Glutamatergic neuron (in vitro differentiated cells): ENCODE measurements around the gene RGL2. TPM values are rescaled to one million over a fixed set of nuclear protein-coding genes. Genes with fewer than 3 reads are reported as not detected.

Source experiments
- DNase-seq: peaks from one replicate; pipeline ENCODE4 v3.0.0; 2022
- H3K27ac Mint-ChIP-seq: one replicate; pipeline ENCODE4 v1.8.0; 2020; ENCODE audit warnings: mild to moderate bottlenecking, mixed read lengths, inconsistent platforms; ENCODE audit not compliant: unreplicated experiment
- H3K27me3 Mint-ChIP-seq: one replicate; pipeline ENCODE4 v1.8.0; 2020; ENCODE audit warnings: mild to moderate bottlenecking, moderate library complexity, mixed read lengths, inconsistent platforms; ENCODE audit not compliant: unreplicated experiment
- H3K36me3 Mint-ChIP-seq: one replicate; pipeline ENCODE4 v1.8.0; 2020; ENCODE audit warnings: mild to moderate bottlenecking, mixed read lengths, inconsistent platforms; ENCODE audit not compliant: unreplicated experiment
- H3K4me1 Mint-ChIP-seq: one replicate; pipeline ENCODE4 v1.8.0; 2020; ENCODE audit warnings: mild to moderate bottlenecking, low read depth, mixed read lengths, inconsistent platforms; ENCODE audit not compliant: unreplicated experiment
- H3K4me3 Mint-ChIP-seq: one replicate; pipeline ENCODE4 v1.8.0; 2020; ENCODE audit warnings: mild to moderate bottlenecking, mixed read lengths, inconsistent platforms; ENCODE audit not compliant: unreplicated experiment
- H3K9me3 Mint-ChIP-seq: one replicate; pipeline ENCODE4 v1.8.0; 2020; ENCODE audit warnings: mild to moderate bottlenecking, moderate library complexity, mixed read lengths, inconsistent platforms; ENCODE audit not compliant: unreplicated experiment
- CTCF ChIP-seq: fragments of 200-600 bp; sonication (generic); IDR thresholded peaks from one replicate; pipeline ENCODE4 v1.5.0; 2021; ENCODE audit not compliant: partially characterized antibody, unreplicated experiment
- total RNA-seq: library from RNA; stranded (reverse); fragmentation: NEBNext Ultra II Directional; extraction: Animal tissue kit (Norgen Biotek cat#: 25700); gene quantifications from one replicate; pipeline ENCODE4 v1.2.1, GENCODE V29; 2021; ENCODE audit not compliant: unreplicated experiment

Gene RGL2
- total RNA-seq, 1 donor from 2014 or later = 61.3 TPM

GRCh38 chr6:33320315-33321181 is 21.8 kb upstream of the RGL2 start:
- TF ChIP-seq CTCF = no peak
- no peak for DNase-seq
- H3K4me3 Mint-ChIP-seq = peak overlapping the region; percentile 93
- no peaks in the 10 kb centered on the region for H3K36me3 Mint-ChIP-seq
- peaks cover 20% of the 10 kb centered on the region for H3K9me3 Mint-ChIP-seq
- H3K27me3 Mint-ChIP-seq = peaks cover 19% of the 10 kb centered on the region
- peaks cover 22% of the 10 kb centered on the region for H3K4me1 Mint-ChIP-seq
- H3K27ac Mint-ChIP-seq = peak overlapping the region; percentile 75

- H3K4me3 Mint-ChIP-seq = peak overlapping the region; percentile 25
- no peak for DNase-seq
- peaks cover 19% of the 10 kb centered on the region for H3K27me3 Mint-ChIP-seq
- H3K9me3 Mint-ChIP-seq = peaks cover 20% of the 10 kb centered on the region
- peak overlapping the region; percentile 72 for H3K27ac Mint-ChIP-seq
- peaks cover 22% of the 10 kb centered on the region for H3K4me1 Mint-ChIP-seq
- no peaks in the 10 kb centered on the region for H3K36me3 Mint-ChIP-seq
- no peak for TF ChIP-seq CTCF
Observed at GRCh38 chr6:33319939-33320314, 21.2 kb upstream of the RGL2 start.

GRCh38 chr6:33318426-33319073 is 19.8 kb upstream of the RGL2 start:
- peaks cover 23% of the 10 kb centered on the region for H3K4me1 Mint-ChIP-seq
- DNase-seq = no peak
- peaks cover 17% of the 10 kb centered on the region for H3K9me3 Mint-ChIP-seq
- no peaks in the 10 kb centered on the region for H3K36me3 Mint-ChIP-seq
- peaks cover 21% of the 10 kb centered on the region for H3K27me3 Mint-ChIP-seq
- H3K4me3 Mint-ChIP-seq = peak overlapping the region; percentile 92
- H3K27ac Mint-ChIP-seq = peak overlapping the region; percentile 87
- no peak for TF ChIP-seq CTCF

DNA sequence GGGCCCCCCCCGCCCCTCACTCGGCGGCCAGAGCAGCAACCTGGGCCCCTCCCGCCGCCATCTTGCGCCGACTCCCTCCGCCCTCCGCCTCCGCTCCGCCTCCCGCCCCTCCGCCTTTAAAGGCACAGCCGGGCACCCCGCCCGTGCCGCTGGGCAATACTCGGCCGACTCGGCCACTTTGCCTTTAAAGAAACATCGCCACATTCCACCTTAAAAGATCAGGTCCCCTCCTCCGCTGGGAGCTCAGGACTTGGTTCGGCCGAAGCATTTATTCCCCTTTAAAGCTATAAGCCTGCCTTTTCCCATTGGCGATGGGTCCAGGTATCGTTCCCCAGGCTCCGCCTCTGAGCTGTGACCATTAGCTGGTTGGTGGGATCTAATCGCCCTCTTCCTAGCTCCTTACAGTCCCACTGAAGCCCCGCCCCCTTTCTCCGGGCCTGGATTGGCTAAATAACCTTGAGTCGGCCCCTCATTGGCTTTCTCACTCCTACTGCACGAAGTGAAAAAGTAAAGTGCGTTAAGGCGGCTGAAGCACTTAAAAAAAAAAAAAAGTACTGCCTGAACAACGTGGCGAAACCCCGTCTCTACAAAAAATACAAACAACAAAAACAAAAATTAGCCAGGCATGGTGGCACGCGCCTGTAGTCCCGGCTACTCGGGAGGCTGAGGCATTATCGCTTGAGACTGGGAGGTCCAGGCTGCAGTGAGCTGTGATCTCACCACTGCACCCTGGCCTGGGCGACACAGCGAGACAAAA is 19.1 kb upstream of the RGL2 start, which contains the start of gene ZBTB22:
TSS of gene ZBTB22 (minus strand) at position 76 of the 757 bp plus-strand sequence. CDS start 828 bp downstream, outside the sequence.
- Mint-ChIP-seq H3K36me3 (no peaks in the 10 kb centered on the region), H3K4me1 (peaks cover 24% of the 10 kb centered on the region), H3K9me3 (peaks cover 15% of the 10 kb centered on the region), H3K27ac (peak within 1 kb of the TSS; percentile 87), H3K27me3 (peaks cover 14% of the 10 kb centered on the region), H3K4me3 (peak within 1 kb of the TSS; percentile 92)
- TF ChIP-seq CTCF = no peak
- peak; percentile 99 for DNase-seq

GRCh38 chr6:33317419-33317668 is 18.6 kb upstream of the RGL2 start:
- TF ChIP-seq CTCF = no peak
- H3K4me3 Mint-ChIP-seq = peak overlapping the region; percentile 81
- H3K4me1 Mint-ChIP-seq = peaks cover 23% of the 10 kb centered on the region
- no peak for DNase-seq
- H3K27me3 Mint-ChIP-seq = peaks cover 10% of the 10 kb centered on the region
- H3K27ac Mint-ChIP-seq = peak overlapping the region; percentile 33
- no peaks in the 10 kb centered on the region for H3K36me3 Mint-ChIP-seq
- H3K9me3 Mint-ChIP-seq = peaks cover 15% of the 10 kb centered on the region
